ENCODE measurements around the gene WAS. TPM values are rescaled to one million over a fixed set of nuclear protein-coding genes. Genes with fewer than 3 reads are reported as not detected.

WAS gene
- total RNA-seq, 1 donor from 2014 or later = 25.3 TPM

- no peak for TF ChIP-seq CTCF (IDR thresholded peaks at IDR 0.05)
- intact Hi-C loops (cut with DNase I) = no loop called here
- H3K36me3 ChIP-seq = no peaks in the 10 kb centered on the region
Measured at GRCh38 chrX:48715876-48716502, 32.4 kb downstream of the WAS start.

GRCh38 chrX:48719958-48720357 lies 36.4 kb downstream of the WAS start:
- no peak overlapping the region for H3K4me3 ChIP-seq
- no peaks in the 10 kb centered on the region for H3K9me3 ChIP-seq
- no peaks in the 10 kb centered on the region for H3K27me3 ChIP-seq
- no peaks in the 10 kb centered on the region for H3K4me1 ChIP-seq
- ATAC-seq (no peak), DNase-seq (no peak)
- no peaks in the 10 kb centered on the region for H3K36me3 ChIP-seq
- no peak overlapping the region for H3K27ac ChIP-seq
- TF ChIP-seq CTCF (IDR thresholded peaks at IDR 0.05) = no peak
- intact Hi-C loops (cut with DNase I) = no loop called here

More at GRCh38 chrX:48715876-48716502, 32.4 kb downstream of the WAS start:
- Histone ChIP-seq H3K9me3 (no peaks in the 10 kb centered on the region), H3K4me3 (no peak overlapping the region), H3K27ac (no peak overlapping the region), H3K27me3 (no peaks in the 10 kb centered on the region), H3K4me1 (no peaks in the 10 kb centered on the region)
- DNase-seq (no peak), ATAC-seq (no peak)

DNA sequence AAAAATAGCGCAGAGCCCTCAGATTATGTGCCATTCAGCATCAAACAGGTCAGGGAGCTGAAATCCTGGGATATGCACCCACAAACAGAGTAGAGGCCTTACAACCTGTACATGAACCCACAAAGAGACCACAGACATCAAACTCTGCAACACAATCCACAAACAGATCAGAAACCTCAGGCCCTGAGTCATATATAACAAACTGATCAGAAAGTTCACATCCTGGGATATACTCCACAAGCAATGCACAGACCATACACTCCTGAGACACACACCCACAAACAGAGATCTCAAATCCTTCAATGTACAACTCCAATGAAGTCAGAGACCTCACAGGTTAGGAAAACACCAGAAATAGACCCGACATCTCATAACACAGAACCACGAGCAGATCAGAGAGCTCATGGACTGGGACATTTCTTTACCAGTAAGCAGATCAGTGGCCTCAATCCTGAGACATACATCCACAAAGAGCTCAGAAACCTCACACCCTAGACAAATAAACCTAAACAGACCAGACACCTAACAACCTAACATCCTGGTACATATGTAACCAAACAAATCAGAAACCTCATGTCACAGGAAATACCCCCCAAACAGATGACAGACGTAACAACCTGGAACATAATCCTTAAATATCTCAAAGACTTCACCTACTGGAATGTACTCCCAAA lies 37.1 kb downstream of the WAS start:
- ATAC-seq = no peak
- Histone ChIP-seq H3K9me3 (no peaks in the 10 kb centered on the region), H3K27ac (no peak overlapping the region), H3K36me3 (no peaks in the 10 kb centered on the region), H3K27me3 (no peaks in the 10 kb centered on the region), H3K4me3 (no peak overlapping the region), H3K4me1 (no peaks in the 10 kb centered on the region)
- intact Hi-C loops (cut with DNase I) = no loop called here
- DNase-seq = no peak
- TF ChIP-seq CTCF (IDR thresholded peaks at IDR 0.05) = no peak

- H3K4me1 ChIP-seq = no peaks in the 10 kb centered on the region
- intact Hi-C loops (cut with DNase I) = no loop called here
- TF ChIP-seq CTCF (IDR thresholded peaks at IDR 0.05) = no peak
- H3K36me3 ChIP-seq = no peaks in the 10 kb centered on the region
- ATAC-seq (no peak), DNase-seq (no peak)
- H3K4me3 ChIP-seq = no peak overlapping the region
- H3K9me3 ChIP-seq = no peaks in the 10 kb centered on the region
- no peak overlapping the region for H3K27ac ChIP-seq
- no peaks in the 10 kb centered on the region for H3K27me3 ChIP-seq
Measured at GRCh38 chrX:48721916-48722315, 38.3 kb downstream of the WAS start.

DNA sequence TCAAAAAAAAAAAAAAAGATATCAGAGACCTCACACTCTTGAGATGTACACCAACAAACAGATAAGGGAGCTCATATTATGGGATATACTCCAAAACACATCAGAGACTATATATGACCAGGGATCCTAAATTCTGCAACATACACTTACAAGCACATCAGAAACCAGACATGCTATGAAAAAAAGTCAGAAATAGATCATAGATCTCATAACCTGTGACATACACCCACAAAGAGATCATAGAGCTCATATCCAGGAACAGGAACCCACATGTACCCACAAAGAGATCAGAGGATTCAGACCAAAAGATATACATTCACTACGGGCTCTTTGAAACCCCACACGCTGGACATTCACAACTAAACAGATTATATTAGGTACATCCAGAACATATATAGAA lies 43.0 kb downstream of the WAS start:
- DNase-seq (no peak), ATAC-seq (no peak)
- no peaks in the 10 kb centered on the region for H3K4me1 ChIP-seq
- no peaks in the 10 kb centered on the region for H3K36me3 ChIP-seq
- H3K27ac ChIP-seq = no peak overlapping the region
- intact Hi-C loops (cut with DNase I) = no loop called here
- H3K9me3 ChIP-seq = no peaks in the 10 kb centered on the region
- no peak for TF ChIP-seq CTCF (IDR thresholded peaks at IDR 0.05)
- H3K4me3 ChIP-seq = no peak overlapping the region
- no peaks in the 10 kb centered on the region for H3K27me3 ChIP-seq
